ENCODE results near the gene ZNF277.
"Not testable (repeated sequence)": the region's sequence is repeated elsewhere in the genome, so short reads cannot be mapped to it uniquely, and the experiment has no call there.

ZNF277 gene

GRCh38 chr7:112212571-112212970 is 6.1 kb downstream of the ZNF277 start:
- DNase-seq = no peak

GRCh38 chr7:112213735-112214134 is 7.2 kb downstream of the ZNF277 start:
- DNase-seq = no peak

GRCh38 chr7:112214268-112214667 is 7.8 kb downstream of the ZNF277 start:
- no peak for DNase-seq

- DNase-seq = no peak
Measured at GRCh38 chr7:112214883-112215282, 8.4 kb downstream of the ZNF277 start.

GRCh38 chr7:112215787-112216186 is 9.3 kb downstream of the ZNF277 start:
- DNase-seq = no peak

- DNase-seq = no peak
Measured at GRCh38 chr7:112220877-112221434, 14.5 kb downstream of the ZNF277 start.

- no peak for DNase-seq
Measured at GRCh38 chr7:112223310-112223709, 16.8 kb downstream of the ZNF277 start.

- no peak for DNase-seq
Measured at GRCh38 chr7:112224186-112224585, 17.7 kb downstream of the ZNF277 start.

GRCh38 chr7:112225006-112225405 is 18.5 kb downstream of the ZNF277 start:
- DNase-seq = no peak

- DNase-seq = no peak
Measured at GRCh38 chr7:112226701-112227276, 20.3 kb downstream of the ZNF277 start.

- DNase-seq = no peak
Measured at GRCh38 chr7:112228632-112229031, 22.1 kb downstream of the ZNF277 start.

- no peak for DNase-seq
Measured at GRCh38 chr7:112232212-112232978, 25.9 kb downstream of the ZNF277 start.

- no peak for DNase-seq
Measured at GRCh38 chr7:112233048-112233697, 26.7 kb downstream of the ZNF277 start.

- no peak for DNase-seq
Measured at GRCh38 chr7:112234147-112234546, 27.7 kb downstream of the ZNF277 start.

GRCh38 chr7:112236597-112236996 is 30.1 kb downstream of the ZNF277 start:
- DNase-seq = no peak

GRCh38 chr7:112238330-112238729 is 31.8 kb downstream of the ZNF277 start:
- DNase-seq = no peak

GRCh38 chr7:112238852-112239610 is 32.5 kb downstream of the ZNF277 start:
- DNase-seq = no peak

GRCh38 chr7:112248598-112248997 is 42.1 kb downstream of the ZNF277 start:
- no peak for DNase-seq

- not testable (repeated sequence) for DNase-seq
Measured at GRCh38 chr7:112249967-112250366, 43.5 kb downstream of the ZNF277 start.

GRCh38 chr7:112252141-112252540 is 45.6 kb downstream of the ZNF277 start:
- no peak for DNase-seq

- DNase-seq = no peak
Measured at GRCh38 chr7:112252691-112253090, 46.2 kb downstream of the ZNF277 start.

GRCh38 chr7:112254156-112254555 is 47.7 kb downstream of the ZNF277 start:
- DNase-seq = no peak
